Right cardiac atrium (tissue), 5 donors: ENCODE results near the gene CCDC178. TPM values are rescaled to one million over a fixed set of nuclear protein-coding genes. Genes with fewer than 3 reads are reported as not detected.
"Not testable (repeated sequence)": the region's sequence is repeated elsewhere in the genome, so short reads cannot be mapped to it uniquely, and the experiment has no call there.

ENCODE experiments used
- ATAC-seq, 2 donors: fragments of 200-7000 bp; cut with Tn5 transposase; one replicate each; pipeline versions ENCODE4 v1.8.0 to v1.9.1; 2020; ENCODE audit warnings: moderate library complexity in 2 of 2, mild to moderate bottlenecking in 1 of 2
- DNase-seq, 3 donors: peaks; one replicate each; pipeline ENCODE4 v3.0.0-alpha.2; 2020
- H3K27ac ChIP-seq: one replicate; pipeline ENCODE4 v1.5.1; 2013; ENCODE audit warnings: mild to moderate bottlenecking, low read length, control low read depth, moderate library complexity
- H3K27me3 ChIP-seq: one replicate; pipeline ENCODE4 v1.6.1; 2013; ENCODE audit not compliant: control insufficient read depth, insufficient read depth
- H3K4me1 ChIP-seq: one replicate; pipeline ENCODE4 v1.6.1; 2013; ENCODE audit warnings: low read length; ENCODE audit not compliant: control insufficient read depth, insufficient read depth
- H3K4me3 ChIP-seq: one replicate; pipeline ENCODE4 v1.5.1; 2013; ENCODE audit warnings: low read length, control low read depth
- H3K9me3 ChIP-seq: one replicate; pipeline ENCODE4 v1.6.1; 2013; ENCODE audit warnings: low read length; ENCODE audit not compliant: control insufficient read depth
- WGBS: extraction: QIAGEN DNeasy Blood & Tissue Kit; methylation state at CpG from one replicate; pipeline ENCODE4 v1.1.7; 2013; 5-methylcytosine and 5-hydroxymethylcytosine counted together
- intact Hi-C, 4 donors: fragments of 100-400 bp; cut with DNase I; formaldehyde crosslinking; loops; one replicate each; pipeline versions ENCODE4 v1.11.0 to v1.14.0; 2022 to 2023
- polyA plus RNA-seq: library from polyadenylated mRNA; stranded (reverse); fragments of 200-250 nt; gene quantifications from one replicate; pipeline ENCODE4 v1.2.3, GENCODE V29; 2013
- total RNA-seq, 4 donors: library from RNA; stranded (reverse); fragmentation: NEBNext Ultra II Directional; extraction: Animal tissue kit (Norgen Biotek cat#: 25700); gene quantifications; one replicate each; pipeline ENCODE4 v1.2.1, GENCODE V29; 2021
- donor health status: healthy with polysubstance abuse.
- donor health status: DM: no; HTN: yes; CAD: no.
- donor health status: DM: no; HTN: no; CAD: no.
- donor health status: DM: no; HTN: yes; CAD: no; lungs with severe emphysema.
- donor health status: DM: yes; HTN: yes; CAD: no.

Gene CCDC178
- total and polyA plus RNA-seq, 5 donors: 0.14 to 0.41 (median 0.29) TPM; not detected in 2

DNA sequence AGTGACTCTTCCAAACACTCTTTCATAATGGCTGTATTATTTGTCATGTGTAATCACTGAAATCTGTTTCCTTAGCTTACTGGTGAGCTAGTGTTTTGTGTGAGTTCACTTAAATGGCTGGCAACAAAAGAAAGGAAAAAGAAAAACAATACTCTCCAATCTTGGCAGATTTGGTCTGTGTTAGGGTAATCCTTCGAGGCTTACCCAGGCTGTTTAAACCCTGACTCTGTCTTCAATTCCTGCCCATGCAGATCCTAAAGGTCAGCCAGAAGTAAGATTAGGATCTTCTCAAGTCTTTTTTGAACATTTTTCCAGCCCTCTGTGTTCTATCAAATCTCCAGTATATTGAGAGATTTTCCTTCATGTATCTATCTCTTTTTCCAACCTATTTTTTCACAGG lies 85.3 kb downstream of the CCDC178 start:
- H3K4me1 ChIP-seq: no peaks in the 10 kb centered on the region
- H3K27ac ChIP-seq: no peak overlapping the region
- no peaks in the 10 kb centered on the region for H3K9me3 ChIP-seq
- no peaks in the 10 kb centered on the region for H3K27me3 ChIP-seq
- intact Hi-C loops: no loop called here
- H3K4me3 ChIP-seq: no peak overlapping the region
- WGBS: 54% methylated on average over 1 of the region's 1 CpG
- DNase-seq (no peak), ATAC-seq (no peak)

DNA sequence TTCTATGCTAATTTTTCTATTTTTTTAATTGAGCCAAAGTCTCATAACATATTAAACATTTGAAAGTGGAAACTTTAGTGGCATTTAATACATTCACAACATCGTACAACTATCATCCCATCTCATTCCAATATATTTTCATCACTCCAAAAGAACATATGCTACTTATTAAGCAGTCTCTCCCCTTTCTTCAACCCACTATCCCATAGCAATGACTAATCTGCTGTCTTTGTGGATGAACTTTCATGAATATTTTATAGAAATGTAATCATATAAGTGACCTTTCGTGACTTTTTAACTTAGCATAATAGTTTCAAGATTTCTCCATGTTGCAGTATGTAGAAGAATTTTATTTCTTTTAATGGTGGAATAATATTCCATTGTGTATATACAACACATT lies 90.3 kb downstream of the CCDC178 start:
- no peaks in the 10 kb centered on the region for H3K4me1 ChIP-seq
- H3K27ac ChIP-seq: no peak overlapping the region
- H3K27me3 ChIP-seq: no peaks in the 10 kb centered on the region
- no peak for ATAC-seq
- intact Hi-C loops: no loop called here
- 68% methylated on average over 2 of the region's 2 CpGs for WGBS
- DNase-seq: no peak
- H3K4me3 ChIP-seq: no peak overlapping the region
- no peaks in the 10 kb centered on the region for H3K9me3 ChIP-seq

DNA sequence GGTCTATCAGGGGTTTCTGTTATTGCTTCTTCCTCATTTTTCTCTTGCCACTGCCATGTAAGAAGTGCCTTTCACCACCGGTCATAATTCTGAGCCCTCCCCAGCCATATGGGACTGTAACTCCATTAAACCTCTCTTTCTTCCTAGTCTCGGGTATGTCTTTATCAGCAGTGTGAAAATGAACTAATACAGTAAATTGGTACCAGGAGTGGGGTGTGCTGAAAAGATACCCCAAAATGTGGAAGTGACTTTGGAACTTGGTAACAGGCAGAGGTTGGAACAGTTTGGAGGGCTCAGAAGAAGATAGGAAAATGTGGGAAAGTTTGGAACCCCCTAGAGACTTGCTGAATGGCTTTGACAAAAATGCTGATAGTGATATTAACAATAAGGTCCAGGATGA lies 100.8 kb downstream of the CCDC178 start:
- WGBS: 82% methylated on average over 2 of the region's 2 CpGs
- ATAC-seq, intact Hi-C loops: not testable (repeated sequence)

DNA sequence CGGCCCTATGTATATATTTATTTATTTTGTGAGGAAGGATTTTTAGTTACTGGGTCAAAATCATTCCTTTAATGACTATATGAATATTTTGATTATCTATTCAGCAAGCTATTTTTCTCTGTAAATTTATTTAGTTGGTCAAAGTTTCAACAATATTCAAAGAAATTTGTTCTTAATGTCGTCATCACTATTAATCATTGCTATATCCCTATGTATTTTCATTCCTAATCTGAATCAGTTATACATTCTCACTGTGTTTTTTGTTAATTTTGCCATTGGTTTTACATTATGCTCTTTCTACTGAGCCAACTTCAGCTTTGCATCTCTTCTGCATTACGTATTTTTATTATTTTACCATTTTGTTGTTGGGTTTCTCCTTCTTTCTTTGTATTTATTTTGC lies 105.7 kb downstream of the CCDC178 start:
- Histone ChIP-seq H3K4me3 (no peak overlapping the region), H3K27me3 (no peaks in the 10 kb centered on the region), H3K27ac (no peak overlapping the region), H3K4me1 (no peaks in the 10 kb centered on the region), H3K9me3 (no peaks in the 10 kb centered on the region)
- intact Hi-C loops: no loop called here
- WGBS: 65% methylated on average over 3 of the region's 3 CpGs
- DNase-seq: no peak
- no peak for ATAC-seq

More for the DNA sequence above, 100.8 kb downstream of the CCDC178 start:
- not testable (repeated sequence) for H3K27ac ChIP-seq, H3K9me3 ChIP-seq, H3K4me3 ChIP-seq, H3K27me3 ChIP-seq, DNase-seq, H3K4me1 ChIP-seq

DNA sequence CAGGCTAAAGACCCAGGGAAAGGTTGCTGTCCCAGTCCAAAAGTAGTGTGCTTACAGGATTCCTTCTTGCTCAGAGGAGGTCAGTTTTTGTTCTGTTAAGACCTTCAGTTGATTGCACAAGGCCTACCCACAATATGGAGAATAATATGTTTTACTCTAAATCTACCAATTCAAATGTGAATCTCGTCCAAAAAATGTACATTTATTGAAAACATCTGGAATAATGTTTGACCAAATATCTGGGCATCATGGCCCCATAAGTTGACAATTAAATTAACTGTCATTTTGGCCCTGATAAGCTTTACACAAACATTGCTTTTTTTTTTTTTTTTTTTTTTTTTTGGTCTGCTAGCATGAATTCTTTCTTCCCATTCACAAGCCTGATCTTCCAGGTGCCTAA lies 109.8 kb downstream of the CCDC178 start:
- Histone ChIP-seq H3K4me3 (no peak overlapping the region), H3K9me3 (no peaks in the 10 kb centered on the region), H3K27me3 (no peaks in the 10 kb centered on the region), H3K27ac (no peak overlapping the region), H3K4me1 (no peaks in the 10 kb centered on the region)
- DNase-seq (no peak), ATAC-seq (no peak)
- intact Hi-C loops: no loop called here
- 36% methylated on average over 1 of the region's 1 CpG for WGBS

DNA sequence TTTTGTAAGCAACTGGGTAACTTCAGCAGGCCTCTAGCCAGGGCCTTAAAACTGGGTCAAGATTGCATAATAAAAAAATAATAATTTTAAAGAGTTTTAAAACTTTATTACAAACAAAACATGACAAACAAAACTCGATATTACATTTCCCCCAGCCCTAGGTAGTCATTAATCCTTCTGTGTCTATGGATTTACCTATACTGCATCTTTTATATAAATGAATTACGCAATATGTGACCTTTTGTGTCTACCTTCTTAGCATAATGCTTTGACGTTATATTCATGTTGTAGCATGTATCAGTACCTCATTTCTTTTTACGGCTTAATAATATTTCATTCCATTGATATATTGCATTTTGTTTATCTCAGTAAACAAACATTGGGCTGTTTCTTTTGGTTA lies 113.5 kb downstream of the CCDC178 start:
- Histone ChIP-seq H3K4me3 (no peak overlapping the region), H3K27me3 (no peaks in the 10 kb centered on the region), H3K4me1 (no peaks in the 10 kb centered on the region), H3K27ac (no peak overlapping the region), H3K9me3 (no peaks in the 10 kb centered on the region)
- DNase-seq (no peak), ATAC-seq (no peak)
- 74% methylated on average over 4 of the region's 4 CpGs for WGBS
- intact Hi-C loops: no loop called here

DNA sequence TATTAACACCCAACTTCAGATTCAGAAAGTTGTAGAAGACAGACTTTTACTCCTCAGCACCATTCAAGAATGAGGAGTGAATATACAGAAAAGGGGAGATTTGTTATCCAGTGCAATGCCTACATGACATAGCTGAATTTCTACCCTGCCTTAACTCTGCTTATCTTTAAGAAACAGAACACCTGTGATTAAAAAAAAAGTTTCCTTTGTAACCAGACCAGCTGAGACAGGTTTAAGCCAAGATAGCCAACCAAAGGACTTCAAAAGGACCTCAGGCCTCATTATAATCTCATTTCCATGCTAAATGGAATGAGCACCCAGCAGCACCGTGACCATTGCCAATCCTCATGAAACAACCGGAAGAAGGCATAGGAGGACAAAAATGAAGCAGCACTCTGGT lies 122.9 kb downstream of the CCDC178 start:
- intact Hi-C loops: no loop called here
- WGBS: 91% methylated on average over 2 of the region's 2 CpGs
- DNase-seq: no peak
- no peak for ATAC-seq
- Histone ChIP-seq H3K27me3 (no peaks in the 10 kb centered on the region), H3K4me1 (no peaks in the 10 kb centered on the region), H3K9me3 (no peaks in the 10 kb centered on the region), H3K27ac (no peak overlapping the region), H3K4me3 (no peak overlapping the region)

DNA sequence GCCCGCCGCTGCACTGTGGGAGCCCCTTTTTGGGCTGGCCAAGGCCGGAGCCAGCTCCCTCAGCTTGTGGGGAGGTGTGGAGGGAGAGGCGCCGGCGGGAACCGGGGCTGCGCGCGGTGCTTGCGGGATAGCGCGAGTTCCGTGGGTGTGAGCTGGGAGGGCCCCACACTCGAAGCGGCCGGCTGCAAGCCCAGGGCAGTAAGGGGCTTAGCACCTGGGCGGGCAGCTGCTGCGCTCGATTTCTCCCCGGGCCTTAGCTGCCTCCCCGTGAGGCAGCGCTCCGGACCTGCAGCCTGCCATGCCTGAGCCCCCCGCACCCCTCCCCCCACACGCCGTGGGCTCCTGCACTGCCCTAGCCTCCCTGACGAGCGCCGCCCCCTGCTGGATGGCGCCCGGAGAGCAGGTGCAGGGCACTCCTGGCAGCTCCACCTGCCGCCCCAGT lies 124.4 kb downstream of the CCDC178 start:
- Histone ChIP-seq H3K4me3 (no peak overlapping the region), H3K27me3 (no peaks in the 10 kb centered on the region), H3K4me1 (no peaks in the 10 kb centered on the region), H3K27ac (no peak overlapping the region), H3K9me3 (no peaks in the 10 kb centered on the region)
- peak in 1 of 3 donors; percentile 40 for DNase-seq
- intact Hi-C loops: no loop called here
- ATAC-seq: no peak
- 92% methylated on average over 33 of the region's 33 CpGs for WGBS

DNA sequence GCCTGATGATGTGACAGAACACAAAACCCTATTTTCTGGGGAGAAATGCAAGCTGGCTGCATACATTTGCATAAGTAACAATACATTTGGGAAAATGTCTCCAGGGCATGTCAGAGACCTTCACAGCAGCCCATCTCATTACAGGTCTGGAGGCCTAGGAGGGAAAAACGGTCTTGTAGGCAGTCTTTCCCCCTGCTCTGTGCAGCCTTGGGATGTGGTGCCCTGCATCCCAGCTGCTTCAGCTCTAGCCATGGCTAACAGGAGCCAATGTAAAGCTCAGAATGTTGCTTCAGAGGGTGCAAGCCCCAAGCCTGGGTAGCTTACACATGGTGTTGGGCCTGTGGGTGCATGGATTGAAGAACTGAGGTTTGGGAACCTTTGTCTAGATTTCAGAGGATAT lies 133.0 kb downstream of the CCDC178 start:
- intact Hi-C loops: no loop called here
- Histone ChIP-seq H3K27ac (no peak overlapping the region), H3K9me3 (no peaks in the 10 kb centered on the region), H3K4me3 (no peak overlapping the region), H3K27me3 (no peaks in the 10 kb centered on the region), H3K4me1 (no peaks in the 10 kb centered on the region)
- no peak for DNase-seq
- ATAC-seq: no peak
- WGBS: 64% methylated on average over 1 of the region's 1 CpG

DNA sequence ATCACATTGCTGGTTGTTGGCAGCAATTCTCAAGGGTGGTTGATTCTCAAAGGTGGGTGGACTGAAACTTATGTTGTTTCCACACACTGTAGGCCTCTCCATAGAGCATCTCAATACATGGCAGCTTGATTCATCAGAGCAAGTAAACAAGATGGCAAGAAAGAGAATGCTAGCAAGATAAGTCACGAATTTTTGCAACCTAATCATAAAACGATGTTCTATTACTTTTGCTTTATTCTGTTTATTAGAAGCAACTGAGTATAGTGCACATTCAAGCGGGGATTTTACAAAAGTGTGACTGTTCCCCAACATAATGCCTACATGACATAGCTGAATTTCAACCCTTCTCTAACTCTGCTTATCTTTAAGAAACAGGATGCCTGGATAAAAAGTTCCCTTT lies 136.2 kb downstream of the CCDC178 start:
- ATAC-seq: no peak
- H3K4me3 ChIP-seq: no peak overlapping the region
- WGBS: 76% methylated on average over 3 of the region's 3 CpGs

DNA sequence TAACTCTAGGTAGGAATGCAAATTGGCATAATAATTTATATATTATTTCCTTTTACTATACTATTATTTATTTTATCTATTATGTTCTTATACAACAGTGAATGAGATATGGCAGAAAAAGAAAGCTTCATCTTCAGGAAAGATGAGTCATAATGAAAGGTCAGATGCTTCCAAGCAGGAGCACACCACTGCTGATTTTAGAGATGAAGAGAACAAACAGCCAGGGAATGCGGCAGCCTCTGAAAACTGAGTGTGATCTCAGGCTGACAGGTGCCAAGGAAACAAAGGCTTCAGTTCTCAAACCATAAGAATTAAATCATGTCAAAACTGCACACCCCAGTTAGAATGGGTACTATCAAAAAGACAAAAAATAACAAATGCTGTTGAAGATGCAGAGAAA lies 149.0 kb downstream of the CCDC178 start:
- H3K27me3 ChIP-seq: no peaks in the 10 kb centered on the region
- intact Hi-C loops: no loop called here
- H3K4me1 ChIP-seq: no peaks in the 10 kb centered on the region
- ATAC-seq (no peak), DNase-seq (no peak)
- H3K27ac ChIP-seq: no peak overlapping the region
- H3K4me3 ChIP-seq: no peak overlapping the region
- H3K9me3 ChIP-seq: no peaks in the 10 kb centered on the region
- WGBS: 62% methylated on average over 1 of the region's 1 CpG

More for the DNA sequence above, 136.2 kb downstream of the CCDC178 start:
- Histone ChIP-seq H3K4me1 (no peaks in the 10 kb centered on the region), H3K9me3 (no peaks in the 10 kb centered on the region), H3K27ac (no peak overlapping the region), H3K27me3 (no peaks in the 10 kb centered on the region)
- intact Hi-C loops: no loop called here
- no peak for DNase-seq

DNA sequence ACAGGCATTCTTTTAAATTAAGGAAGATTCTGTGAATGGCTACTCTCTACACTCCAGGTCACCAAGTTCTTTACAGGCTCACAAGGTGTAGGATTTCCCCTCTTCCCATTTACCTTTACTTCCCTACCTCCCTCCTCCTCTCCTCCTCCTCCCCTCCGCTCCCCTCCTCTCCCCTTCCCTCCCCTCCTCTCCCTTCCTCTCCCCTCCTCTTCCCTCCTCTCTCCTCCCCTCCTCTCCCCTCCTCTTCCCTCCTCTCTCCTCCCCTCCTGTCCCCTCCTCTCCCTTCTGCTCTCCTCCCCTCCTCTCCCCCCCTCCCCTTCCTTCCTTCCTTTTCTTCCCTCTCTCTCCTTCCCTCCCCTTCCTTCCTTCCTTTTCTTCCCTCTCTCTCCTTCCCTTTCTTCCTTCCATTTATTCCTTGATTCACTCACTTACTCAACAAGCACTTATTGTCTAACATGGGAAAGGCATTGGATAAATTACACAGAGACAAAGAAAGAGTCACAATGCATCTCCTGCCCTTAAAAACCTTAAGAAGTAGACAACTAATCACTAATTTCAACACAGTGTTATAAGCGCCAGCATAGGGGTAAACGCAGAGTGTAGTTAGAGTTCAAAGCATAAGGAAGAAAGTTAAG lies 152.3 kb downstream of the CCDC178 start:
- Histone ChIP-seq H3K27me3 (no peaks in the 10 kb centered on the region), H3K4me1 (no peaks in the 10 kb centered on the region), H3K4me3 (no peak overlapping the region), H3K9me3 (no peaks in the 10 kb centered on the region), H3K27ac (no peak overlapping the region)
- no peak for DNase-seq
- WGBS: 78% methylated on average over 3 of the region's 3 CpGs
- intact Hi-C loops: no loop called here
- no peak for ATAC-seq
